H9 (cell line): ENCODE measurements around the gene C14orf132. TPM values are rescaled to one million over a fixed set of nuclear protein-coding genes. Genes with fewer than 3 reads are reported as not detected.

ENCODE experiments used
- DNase-seq: peaks from one replicate; pipeline ENCODE4 v3.0.0-alpha.2; 2017
- H2AFZ ChIP-seq: one replicate; pipeline ENCODE4 v1.6.1; 2013; ENCODE audit warnings: mild to moderate bottlenecking, low read length, control low read depth, moderate library complexity
- H2AK5ac ChIP-seq: 2 replicates; pipeline ENCODE4 v1.6.1; 2013; ENCODE audit warnings: low read length, control low read depth, mixed read lengths; ENCODE audit not compliant: insufficient read length
- H2BK120ac ChIP-seq: one replicate; pipeline ENCODE4 v1.6.1; 2013; ENCODE audit warnings: low read depth, mild to moderate bottlenecking, low read length, control low read depth, inconsistent platforms; ENCODE audit not compliant: poor library complexity, severe bottlenecking
- H2BK12ac ChIP-seq: 2 replicates; pipeline ENCODE4 v1.6.1; 2013; ENCODE audit warnings: low read length, control low read depth, mixed read lengths, low read depth; ENCODE audit not compliant: insufficient read length
- H2BK15ac ChIP-seq: 2 replicates; pipeline ENCODE4 v1.6.1; 2013; ENCODE audit warnings: low read depth, low read length, control low read depth
- H2BK20ac ChIP-seq: one replicate; pipeline ENCODE4 v1.6.1; 2013; ENCODE audit warnings: low read depth, mild to moderate bottlenecking, low read length, control low read depth, inconsistent platforms; ENCODE audit not compliant: poor library complexity, severe bottlenecking
- H2BK5ac ChIP-seq: 2 replicates; pipeline ENCODE4 v1.6.1; 2013; ENCODE audit warnings: low read length, control low read depth, mixed read lengths; ENCODE audit not compliant: insufficient read length
- H3K14ac ChIP-seq: 2 replicates; pipeline ENCODE4 v1.6.1; 2013; ENCODE audit warnings: low read length, control low read depth; ENCODE audit not compliant: insufficient read depth
- H3K18ac ChIP-seq: 2 replicates; pipeline ENCODE4 v1.6.1; 2013; ENCODE audit warnings: low read depth, mild to moderate bottlenecking, mixed read lengths, low read length, control low read depth; ENCODE audit not compliant: insufficient read length
- H3K23ac ChIP-seq: 2 replicates; pipeline ENCODE4 v1.6.1; 2013; ENCODE audit warnings: low read length, control low read depth, mixed read lengths, low read depth; ENCODE audit not compliant: insufficient read length
- H3K23me2 ChIP-seq: 2 replicates; pipeline ENCODE4 v1.6.1; 2013; ENCODE audit warnings: low read depth, mild to moderate bottlenecking, mixed read lengths, low read length, control low read depth; ENCODE audit not compliant: insufficient read length, poor library complexity, severe bottlenecking
- H3K27ac ChIP-seq: 2 replicates; pipeline ENCODE4 v1.5.1; 2013; ENCODE audit warnings: low read length, control low read depth, mixed read lengths, low read depth; ENCODE audit not compliant: insufficient read length
- H3K27me3 ChIP-seq: 2 replicates; pipeline ENCODE4 v1.6.1; 2013; ENCODE audit warnings: low read length, control low read depth, inconsistent platforms; ENCODE audit not compliant: insufficient read depth
- H3K4ac ChIP-seq: 2 replicates; pipeline ENCODE4 v1.6.1; 2013; ENCODE audit warnings: low read depth, mild to moderate bottlenecking, control low read depth, inconsistent platforms, low read length, moderate library complexity
- H3K4me1 ChIP-seq: 2 replicates; pipeline ENCODE4 v1.6.1; 2013; ENCODE audit warnings: low read length, control low read depth, inconsistent platforms; ENCODE audit not compliant: insufficient read depth
- H3K4me2 ChIP-seq: 2 replicates; pipeline ENCODE4 v1.6.1; 2013; ENCODE audit warnings: low read length, control low read depth, mixed read lengths; ENCODE audit not compliant: insufficient read length, insufficient read depth
- H3K56ac ChIP-seq: 2 replicates; pipeline ENCODE4 v1.6.1; 2013; ENCODE audit warnings: low read depth, mild to moderate bottlenecking, mixed read lengths, low read length, control low read depth; ENCODE audit not compliant: insufficient read length
- H3K79me1 ChIP-seq: 2 replicates; pipeline ENCODE4 v1.6.1; 2013; ENCODE audit warnings: low read depth, mild to moderate bottlenecking, moderate library complexity, low read length, control low read depth, inconsistent platforms; ENCODE audit not compliant: insufficient read depth, poor library complexity, severe bottlenecking
- H3K79me2 ChIP-seq: 2 replicates; pipeline ENCODE4 v1.6.1; 2013; ENCODE audit warnings: low read length, control low read depth, inconsistent platforms; ENCODE audit not compliant: insufficient read depth
- H3K9ac ChIP-seq: 2 replicates; pipeline ENCODE4 v1.6.1; 2013; ENCODE audit warnings: low read length, control low read depth, mixed read lengths; ENCODE audit not compliant: insufficient read length; ENCODE audit errors: extremely low read depth
- H3K9me3 ChIP-seq: one replicate; pipeline ENCODE4 v1.6.1; 2013; ENCODE audit warnings: low read depth, low read length, inconsistent platforms; ENCODE audit not compliant: control insufficient read depth
- H3T11ph ChIP-seq: one replicate; pipeline ENCODE4 v1.6.1; 2013; ENCODE audit warnings: mild to moderate bottlenecking, low read length, control low read depth, inconsistent platforms
- H4K20me1 ChIP-seq: one replicate; pipeline ENCODE4 v1.6.1; 2013; ENCODE audit not compliant: control insufficient read depth, insufficient read length, insufficient read depth
- H4K5ac ChIP-seq: 2 replicates; pipeline ENCODE4 v1.6.1; 2013; ENCODE audit warnings: low read depth, mild to moderate bottlenecking, mixed read lengths, low read length, control low read depth; ENCODE audit not compliant: insufficient read length
- H4K8ac ChIP-seq: replicated peaks from 2 replicates; pipeline ENCODE4 v1.6.1; 2013; ENCODE audit warnings: low read length, control low read depth, mixed read lengths, low read depth; ENCODE audit not compliant: insufficient read length
- H4K91ac ChIP-seq: 2 replicates; pipeline ENCODE4 v1.6.1; 2013; ENCODE audit warnings: low read depth, mild to moderate bottlenecking, moderate library complexity, mixed read lengths, low read length, control low read depth; ENCODE audit not compliant: insufficient read length
- H3K27ac Mint-ChIP-seq, 3 experiments: 2 replicates in 2 of 3; 3 replicates in 1 of 3; pipeline ENCODE4 v1.8.0; 2020 to 2021; ENCODE audit warnings: mixed read lengths in 3 of 3, mild to moderate bottlenecking in 1 of 3, moderate library complexity in 1 of 3
- H3K27me3 Mint-ChIP-seq: 2 replicates; pipeline ENCODE4 v1.8.0; 2021; ENCODE audit warnings: low read depth, mild to moderate bottlenecking, moderate library complexity, mixed read lengths
- H3K36me3 Mint-ChIP-seq, 3 experiments: 2 replicates in 2 of 3; 3 replicates in 1 of 3; pipeline ENCODE4 v1.8.0; 2020 to 2021; ENCODE audit warnings: low read depth in 3 of 3, mixed read lengths in 3 of 3; ENCODE audit not compliant: insufficient read depth in 1 of 3
- H3K4me1 Mint-ChIP-seq, 2 experiments: 2 replicates each; pipeline ENCODE4 v1.8.0; 2020; ENCODE audit warnings: mixed read lengths in 2 of 2
- H3K4me3 Mint-ChIP-seq, 2 experiments: 2 replicates in 1 of 2; 3 replicates in 1 of 2; pipeline ENCODE4 v1.8.0; 2020 to 2021; ENCODE audit warnings: mild to moderate bottlenecking in 2 of 2, mixed read lengths in 2 of 2, moderate library complexity in 1 of 2
- H3K9me3 Mint-ChIP-seq, 2 experiments: 2 replicates in 1 of 2; 3 replicates in 1 of 2; pipeline ENCODE4 v1.8.0; 2020; ENCODE audit warnings: mild to moderate bottlenecking in 2 of 2, mixed read lengths in 2 of 2, moderate library complexity in 1 of 2
- WGBS: extraction: QIAGEN DNeasy Blood & Tissue Kit; methylation state at CpG from one replicate; pipeline ENCODE4 v1.1.7; 2013; ENCODE audit warnings: missing lambda C conversion rate, low lambda C conversion rate, mixed read lengths; ENCODE audit not compliant: insufficient read length; ENCODE audit errors: extremely low coverage; 5-methylcytosine and 5-hydroxymethylcytosine counted together
- total RNA-seq: library from RNA; stranded (reverse); gene quantifications from 2 replicates; pipeline ENCODE4 v1.2.1, GENCODE V29; 2021
- TF ChIP-seq, protein P1 (sequence below): fragments of 200-600 bp; sonication (generic); conservative IDR thresholded peaks from 3 replicates; pipeline ENCODE4 v1.8.0; 2021; ENCODE audit warnings: antibody characterized with exemption, mild to moderate bottlenecking

C14orf132 gene
- total RNA-seq, 1 experiment from 2014 or later, result 5.7 TPM

DNA sequence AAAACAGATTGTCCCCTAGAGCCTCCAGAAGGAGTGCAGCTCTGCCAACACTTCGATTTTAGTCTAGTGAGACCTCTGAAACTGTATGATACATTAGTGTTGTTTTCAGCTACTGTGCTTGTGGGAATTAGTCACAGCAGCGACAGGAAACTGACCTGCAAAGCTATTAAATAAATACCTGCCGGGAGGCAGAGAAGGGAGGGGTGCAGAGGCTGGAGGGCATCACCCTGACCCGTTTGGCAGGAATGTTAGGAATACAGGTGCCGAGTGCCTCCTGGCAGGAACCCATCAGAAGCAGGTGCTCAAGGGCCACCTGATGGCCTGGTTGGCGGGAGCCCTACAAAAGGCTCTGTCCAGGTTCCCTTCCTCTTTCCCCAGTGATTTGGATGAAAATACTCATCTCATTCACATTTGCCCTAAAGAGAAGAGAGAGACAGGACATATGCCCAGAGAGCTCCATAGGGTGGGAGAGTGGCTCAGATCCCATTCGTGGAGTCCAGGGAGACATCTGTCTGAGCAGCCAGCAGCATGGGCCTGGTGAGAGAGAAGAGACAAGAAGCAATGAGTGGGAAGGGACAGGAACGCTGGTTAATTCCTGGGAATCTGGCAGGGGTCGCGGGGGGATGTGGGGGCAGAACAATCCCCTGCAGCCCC, 44.6 kb downstream of the C14orf132 start:
- TF ChIP-seq, protein P1, sequence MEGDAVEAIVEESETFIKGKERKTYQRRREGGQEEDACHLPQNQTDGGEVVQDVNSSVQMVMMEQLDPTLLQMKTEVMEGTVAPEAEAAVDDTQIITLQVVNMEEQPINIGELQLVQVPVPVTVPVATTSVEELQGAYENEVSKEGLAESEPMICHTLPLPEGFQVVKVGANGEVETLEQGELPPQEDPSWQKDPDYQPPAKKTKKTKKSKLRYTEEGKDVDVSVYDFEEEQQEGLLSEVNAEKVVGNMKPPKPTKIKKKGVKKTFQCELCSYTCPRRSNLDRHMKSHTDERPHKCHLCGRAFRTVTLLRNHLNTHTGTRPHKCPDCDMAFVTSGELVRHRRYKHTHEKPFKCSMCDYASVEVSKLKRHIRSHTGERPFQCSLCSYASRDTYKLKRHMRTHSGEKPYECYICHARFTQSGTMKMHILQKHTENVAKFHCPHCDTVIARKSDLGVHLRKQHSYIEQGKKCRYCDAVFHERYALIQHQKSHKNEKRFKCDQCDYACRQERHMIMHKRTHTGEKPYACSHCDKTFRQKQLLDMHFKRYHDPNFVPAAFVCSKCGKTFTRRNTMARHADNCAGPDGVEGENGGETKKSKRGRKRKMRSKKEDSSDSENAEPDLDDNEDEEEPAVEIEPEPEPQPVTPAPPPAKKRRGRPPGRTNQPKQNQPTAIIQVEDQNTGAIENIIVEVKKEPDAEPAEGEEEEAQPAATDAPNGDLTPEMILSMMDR, result no peak
- Histone ChIP-seq H2BK15ac (no peak overlapping the region), H3K14ac (no peak overlapping the region), H4K20me1 (peaks cover 2% of the 10 kb centered on the region), H3K18ac (no peak overlapping the region), H2BK20ac (no peak overlapping the region), H4K5ac (no peak overlapping the region), H3K9me3 (no peaks in the 10 kb centered on the region), H3K27ac (no peak overlapping the region), H3K9ac (no peak overlapping the region), H4K91ac (no peak overlapping the region), H3K4me2 (no peak overlapping the region), H3K56ac (no peak overlapping the region), H2AFZ (no peak overlapping the region), H3T11ph (no peak overlapping the region), H3K4ac (no peak overlapping the region), H2BK120ac (no peak overlapping the region), H2AK5ac (no peak overlapping the region), H3K79me2 (no peaks in the 10 kb centered on the region), H3K79me1 (no peaks in the 10 kb centered on the region), H3K23me2 (no peaks in the 10 kb centered on the region), H3K27me3 (no peaks in the 10 kb centered on the region), H2BK12ac (no peak overlapping the region), H2BK5ac (no peak overlapping the region), H3K4me1 (no peaks in the 10 kb centered on the region), H4K8ac (no peak overlapping the region), H3K23ac (no peak overlapping the region)
- Mint-ChIP-seq H3K9me3 (no peaks in the 10 kb centered on the region), H3K4me3 (no peak overlapping the region), H3K36me3 (peaks cover 5 to 25% (median 10%) of the 10 kb centered on the region in 3 experiments; a peak in 4 of 7 replicates), H3K27me3 (peaks cover 2% of the 10 kb centered on the region; the same call in 1 of the 2 replicates), H3K4me1 (peaks cover 5 to 7% of the 10 kb centered on the region in 2 experiments; a peak in 2 of 4 replicates), H3K27ac (no peak overlapping the region)
- no peak for DNase-seq
- WGBS, result no CpG with 5 or more reads among the region's 10 CpGs
